Tibial nerve (tissue), 3 donors: ENCODE measurements around the gene MYBBP1A.

Source experiments
- POLR2A ChIP-seq, 2 donors: fragments of 450-650 bp; IDR thresholded peaks; one replicate each; pipeline ENCODE4 v1.6.1; 2017; ENCODE audit warnings: antibody characterized with exemption in 2 of 2, mild to moderate bottlenecking in 2 of 2, moderate library complexity in 2 of 2
- TF ChIP-seq, protein P1 (sequence below), 5 experiments: fragments of 200-600 bp in 3 of 5; fragments of 450-650 bp in 2 of 5; sonication (generic) in 3 of 5; IDR thresholded peaks; one replicate each; pipeline ENCODE4 v1.5.1; 2016 to 2019; ENCODE audit warnings: antibody characterized with exemption in 5 of 5, mild to moderate bottlenecking in 3 of 5, moderate library complexity in 2 of 5

DNA sequence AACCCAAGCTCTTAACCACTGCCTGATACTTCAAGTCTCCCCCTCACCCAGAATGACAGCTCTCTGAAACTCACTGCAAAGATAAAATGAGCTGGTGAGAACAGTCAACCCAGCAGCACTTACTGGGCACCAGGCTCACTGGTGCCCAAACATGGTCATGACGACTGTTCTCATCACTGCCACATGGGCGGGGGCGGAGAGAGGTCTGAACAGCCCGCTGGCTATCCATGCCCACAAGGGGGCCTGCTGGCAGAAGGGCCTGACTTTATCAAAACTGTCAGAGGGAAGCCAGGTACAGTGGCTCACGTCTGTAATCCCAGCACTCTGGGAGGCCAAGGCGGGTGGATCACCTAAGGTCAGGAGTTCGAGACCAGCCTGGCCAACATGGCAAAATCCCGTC, 4.0 kb downstream of the MYBBP1A start:
- TF ChIP-seq, protein P1, sequence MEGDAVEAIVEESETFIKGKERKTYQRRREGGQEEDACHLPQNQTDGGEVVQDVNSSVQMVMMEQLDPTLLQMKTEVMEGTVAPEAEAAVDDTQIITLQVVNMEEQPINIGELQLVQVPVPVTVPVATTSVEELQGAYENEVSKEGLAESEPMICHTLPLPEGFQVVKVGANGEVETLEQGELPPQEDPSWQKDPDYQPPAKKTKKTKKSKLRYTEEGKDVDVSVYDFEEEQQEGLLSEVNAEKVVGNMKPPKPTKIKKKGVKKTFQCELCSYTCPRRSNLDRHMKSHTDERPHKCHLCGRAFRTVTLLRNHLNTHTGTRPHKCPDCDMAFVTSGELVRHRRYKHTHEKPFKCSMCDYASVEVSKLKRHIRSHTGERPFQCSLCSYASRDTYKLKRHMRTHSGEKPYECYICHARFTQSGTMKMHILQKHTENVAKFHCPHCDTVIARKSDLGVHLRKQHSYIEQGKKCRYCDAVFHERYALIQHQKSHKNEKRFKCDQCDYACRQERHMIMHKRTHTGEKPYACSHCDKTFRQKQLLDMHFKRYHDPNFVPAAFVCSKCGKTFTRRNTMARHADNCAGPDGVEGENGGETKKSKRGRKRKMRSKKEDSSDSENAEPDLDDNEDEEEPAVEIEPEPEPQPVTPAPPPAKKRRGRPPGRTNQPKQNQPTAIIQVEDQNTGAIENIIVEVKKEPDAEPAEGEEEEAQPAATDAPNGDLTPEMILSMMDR (IDR thresholded peaks at IDR 0.05) = no peak
- no peak for TF ChIP-seq POLR2A (IDR thresholded peaks at IDR 0.05)
